ENCODE measurements around the gene SOX4.

SOX4 gene

DNA sequence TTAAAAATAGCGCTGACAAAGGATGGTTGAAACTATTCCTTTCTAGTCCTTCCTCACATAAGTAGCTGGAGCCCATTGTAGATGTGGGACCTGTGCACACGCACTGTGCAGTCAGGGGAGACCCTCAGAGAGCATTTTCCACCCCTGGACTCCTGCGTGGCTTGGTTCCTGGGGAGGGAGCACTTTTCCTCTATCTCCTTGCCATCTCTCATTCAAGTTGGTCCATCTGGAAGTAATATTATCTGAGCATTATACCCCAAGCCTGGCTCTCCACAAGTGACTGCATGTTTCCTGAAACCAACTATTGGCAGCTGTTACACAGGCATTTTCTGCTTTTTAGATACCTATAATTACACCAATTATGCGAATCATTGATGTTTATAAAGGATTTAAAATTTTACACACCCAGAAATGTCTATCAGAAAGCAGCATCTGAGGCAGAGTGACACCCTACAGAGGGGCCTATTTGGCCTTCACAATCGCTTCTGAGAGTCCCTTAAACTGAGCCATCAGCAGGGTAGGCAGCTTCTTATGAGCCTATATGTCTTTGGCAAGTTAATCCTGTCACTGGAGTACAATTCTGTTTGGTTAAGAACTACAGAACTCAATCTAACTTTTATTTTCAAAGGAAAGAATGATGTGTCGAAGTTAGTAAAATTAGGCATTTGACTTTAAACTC is 18.7 kb downstream of the SOX4 start:
- no peak for DNase-seq (ENCODE audit: low read depth in 2 of 2)

DNA sequence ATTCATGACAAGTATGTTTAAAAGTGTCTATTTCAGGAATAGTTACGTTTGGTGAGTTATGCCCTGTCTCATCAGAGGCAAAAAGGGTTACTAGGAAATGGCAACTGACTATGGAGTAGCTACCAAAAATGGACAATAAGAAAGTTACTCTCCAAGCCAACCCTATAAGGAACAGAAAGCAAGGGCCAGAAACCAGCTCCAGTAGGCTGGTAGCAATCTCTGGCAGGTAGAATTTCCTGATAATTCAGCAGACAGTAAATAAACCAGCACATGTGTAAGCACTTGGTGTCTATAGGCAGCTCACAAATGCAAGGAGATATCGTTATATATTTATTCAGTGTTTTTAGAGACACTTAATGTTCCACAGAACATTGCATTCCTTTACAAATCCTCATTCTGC is 20.3 kb downstream of the SOX4 start:
- no peak for DNase-seq (ENCODE audit: low read depth in 2 of 2)

DNA sequence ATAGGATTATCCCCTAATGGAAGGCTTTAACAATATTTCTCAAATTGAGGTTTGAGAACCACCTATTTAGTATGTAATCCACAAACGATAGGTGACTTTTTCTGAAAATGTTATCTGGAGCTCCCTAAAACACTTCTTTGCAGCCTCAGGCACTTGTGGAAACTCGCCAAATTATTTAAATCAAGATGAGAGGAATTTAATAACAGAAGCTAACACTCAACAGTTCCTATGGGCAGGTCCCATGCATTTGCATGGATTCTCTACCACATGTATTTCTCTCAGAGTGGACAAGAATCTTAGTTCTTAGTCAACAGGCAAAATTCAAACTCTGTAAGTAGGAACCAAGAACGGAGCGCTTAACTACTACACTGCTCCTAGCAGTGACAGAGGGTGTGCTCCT is 20.7 kb downstream of the SOX4 start:
- no peak for DNase-seq (ENCODE audit: low read depth in 2 of 2)

DNA sequence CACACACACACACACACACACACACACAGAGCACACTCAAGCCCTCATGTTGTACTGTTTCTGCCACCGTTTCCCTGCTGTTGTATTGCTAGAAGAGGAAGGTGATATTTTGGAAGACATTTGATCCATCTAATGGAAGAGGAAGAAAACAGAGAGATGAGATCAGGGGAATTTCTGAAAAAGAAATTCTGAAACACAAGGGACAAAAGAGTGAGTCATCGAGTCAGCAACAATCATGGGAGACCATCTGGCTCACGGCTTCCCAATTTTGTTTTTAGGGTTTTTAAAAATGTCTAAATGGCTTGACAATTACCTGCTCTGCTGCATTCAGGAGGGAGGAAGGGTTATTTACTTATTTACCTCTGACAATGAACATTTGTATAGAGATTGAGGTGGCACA is 22.0 kb downstream of the SOX4 start:
- DNase-seq (ENCODE audit: low read depth in 2 of 2) = no peak

DNA sequence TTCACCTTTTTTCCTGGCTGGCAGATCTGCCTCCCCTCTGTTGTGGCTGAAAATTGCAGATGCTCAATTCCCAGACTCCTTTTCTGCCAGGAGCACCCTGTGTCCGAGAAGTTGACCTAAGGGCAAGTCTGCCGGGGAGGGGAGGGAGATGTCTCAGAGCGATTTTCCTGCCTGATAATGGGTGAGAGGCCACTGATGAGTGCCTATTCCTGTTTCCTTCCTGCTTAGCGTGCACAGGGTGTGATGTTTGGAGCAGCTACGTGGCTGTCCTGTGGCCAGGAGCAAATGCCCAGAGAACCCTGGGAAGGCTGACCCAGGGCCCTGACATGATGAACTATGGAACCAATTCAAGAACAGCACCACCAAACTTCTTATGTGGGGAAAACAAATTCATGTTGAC is 22.5 kb downstream of the SOX4 start:
- no peak for DNase-seq (ENCODE audit: low read depth in 2 of 2)

DNA sequence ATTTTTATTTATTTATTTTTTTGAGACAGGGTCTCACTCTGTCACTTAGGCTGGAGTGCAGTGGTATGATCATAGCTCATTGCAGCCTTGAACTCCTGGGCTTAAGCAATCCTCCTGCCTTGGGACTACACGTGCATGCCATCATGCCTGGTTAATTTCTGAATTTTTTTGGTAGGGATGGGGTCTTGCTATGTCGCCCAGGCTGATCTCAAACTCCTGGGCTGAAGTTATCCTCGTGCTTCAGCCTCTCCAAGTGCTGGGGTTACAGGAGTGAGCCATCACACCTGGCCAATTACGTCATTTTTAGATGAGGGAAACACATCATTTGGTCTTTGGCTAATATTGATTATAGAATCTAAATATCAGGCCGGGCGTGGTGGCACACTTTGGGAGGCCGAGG is 32.1 kb downstream of the SOX4 start:
- no peak for DNase-seq (ENCODE audit: low read depth in 2 of 2)

DNA sequence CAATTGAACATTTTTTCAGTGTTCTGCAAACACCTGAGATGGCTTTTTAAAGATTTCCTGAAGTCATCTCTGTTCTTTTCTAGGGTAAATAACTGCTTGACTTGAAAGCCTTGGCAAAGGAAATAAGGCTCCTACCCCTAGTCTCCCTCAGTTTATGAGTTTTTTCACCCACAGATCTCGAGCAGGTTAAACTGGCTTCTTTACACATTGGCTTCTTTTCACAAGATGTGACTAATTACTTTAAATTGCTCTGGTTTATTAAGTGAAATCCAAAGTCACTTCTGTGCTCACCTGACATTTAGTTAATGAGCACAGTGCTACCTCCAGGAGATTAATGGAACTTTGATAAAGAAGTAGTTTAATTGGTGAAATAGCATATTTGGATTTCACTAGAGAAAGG is 33.2 kb downstream of the SOX4 start:
- no peak for DNase-seq (ENCODE audit: low read depth in 2 of 2)

DNA sequence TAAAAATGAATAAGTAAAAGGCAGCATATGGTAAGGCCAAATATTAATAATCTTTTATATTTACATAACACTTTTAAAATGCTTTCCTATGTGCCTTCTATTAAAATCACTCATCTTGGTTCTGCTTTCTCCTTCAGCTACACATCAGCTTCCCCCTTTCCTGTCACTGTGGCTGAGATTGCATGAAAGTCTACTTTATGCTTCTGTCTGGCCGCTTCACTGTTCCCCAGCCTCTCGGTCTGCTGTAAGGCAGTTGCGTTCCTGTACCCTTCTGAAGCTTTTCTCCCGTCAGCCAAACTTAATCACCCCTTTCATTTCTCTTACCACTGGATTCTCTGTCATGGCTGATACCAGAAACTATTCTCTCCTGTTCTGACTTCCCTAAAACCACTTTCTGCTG is 34.6 kb downstream of the SOX4 start:
- no peak for DNase-seq (ENCODE audit: low read depth in 2 of 2)

DNA sequence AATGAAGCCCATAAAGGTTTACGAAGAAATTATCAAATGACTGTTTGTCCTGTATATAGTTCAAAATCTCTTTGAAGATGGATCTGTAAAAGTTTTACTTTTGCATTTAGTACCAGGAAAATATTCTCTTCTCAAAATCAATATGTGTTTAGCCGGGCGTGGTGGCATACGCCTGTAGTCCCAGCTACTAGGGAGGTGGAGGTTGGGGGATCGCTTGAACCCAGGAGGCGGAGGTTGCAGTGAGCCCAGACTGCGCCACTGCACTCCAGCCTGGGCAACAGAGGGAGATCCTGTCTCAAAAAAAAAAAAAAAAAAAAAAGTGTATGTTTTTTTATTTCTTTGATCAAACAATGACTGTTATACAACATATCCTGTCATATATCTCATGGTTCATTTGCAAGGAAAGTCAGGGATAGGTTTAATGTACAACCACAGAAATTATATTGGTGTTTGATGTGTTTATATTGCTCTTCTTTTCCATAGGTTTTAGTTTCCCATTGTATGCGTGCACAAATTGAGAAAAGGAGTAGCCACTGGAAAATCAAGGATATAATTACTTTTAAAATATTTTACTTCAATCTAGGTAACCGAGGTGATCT is 40.1 kb downstream of the SOX4 start:
- DNase-seq (ENCODE audit: low read depth in 2 of 2) = no peak

DNA sequence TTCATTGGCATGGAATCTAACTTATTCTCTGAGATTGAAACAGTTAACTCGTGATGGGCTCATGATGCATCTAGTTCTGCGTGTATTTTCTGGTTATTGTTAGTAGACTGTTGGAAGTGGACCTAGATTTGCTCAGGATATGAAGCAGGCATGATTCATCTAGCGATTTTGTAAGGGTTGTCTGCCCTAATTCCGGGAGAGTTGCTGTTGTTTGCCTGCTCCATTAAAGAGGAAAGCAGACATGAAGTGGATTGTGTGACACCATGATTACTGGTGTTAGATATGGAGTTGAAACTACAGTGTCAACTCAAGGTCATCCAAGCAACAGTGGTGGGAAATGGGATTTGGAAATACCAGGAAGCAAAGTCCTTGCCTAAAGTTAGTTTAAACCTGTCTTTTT is 41.0 kb downstream of the SOX4 start:
- no peak for DNase-seq (ENCODE audit: low read depth in 2 of 2)

DNA sequence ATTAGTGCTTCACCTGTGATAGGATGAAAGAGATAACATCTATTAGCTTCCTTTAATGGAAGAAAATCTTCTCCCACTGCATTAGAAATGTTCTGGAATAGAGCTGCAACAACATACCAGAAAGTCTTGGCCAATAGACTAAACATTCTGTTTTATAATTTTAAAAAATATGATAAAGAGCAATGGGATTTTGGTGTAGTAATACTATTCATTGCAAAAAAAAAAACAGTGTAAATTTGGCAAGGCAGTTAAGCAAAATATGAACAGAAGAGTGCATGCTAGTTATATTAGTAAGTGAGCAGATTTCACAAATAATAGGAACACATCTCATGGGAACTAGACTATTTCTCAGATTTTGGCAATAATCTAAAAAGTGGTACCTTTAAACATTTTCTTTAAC is 43.3 kb downstream of the SOX4 start:
- no peak for DNase-seq (ENCODE audit: low read depth in 2 of 2)

DNA sequence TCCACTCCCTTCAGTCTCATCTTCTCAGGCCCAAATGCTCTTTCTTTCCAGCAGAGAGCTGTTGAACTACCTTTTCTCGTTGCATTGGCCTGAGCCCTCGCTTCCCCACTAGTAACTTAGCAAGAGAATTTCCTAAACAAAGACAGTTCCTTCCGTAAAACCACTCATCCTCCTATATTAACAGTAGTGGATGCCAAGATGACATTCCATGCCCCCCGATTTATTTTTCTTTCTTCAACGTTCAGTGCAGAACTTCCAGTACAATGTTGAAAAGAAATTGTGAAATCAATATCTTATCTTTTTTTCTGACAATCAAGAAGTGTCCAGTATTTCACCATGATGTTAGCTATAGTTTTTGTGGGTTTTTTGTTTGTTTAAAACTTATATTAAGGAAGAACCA is 45.8 kb downstream of the SOX4 start:
- no peak for DNase-seq (ENCODE audit: low read depth in 2 of 2)

Measured in stimulated activated CD4-positive, alpha-beta T cell treated with anti-CD3 and anti-CD28 coated beads, Interleukin-12 subunit alpha, Interleukin-12 subunit beta, amount 100 ng/mL, for 24 hours (primary cell).